ENCODE data around the gene RFXAP. TPM values are rescaled to one million over a fixed set of nuclear protein-coding genes. Genes with fewer than 3 reads are reported as not detected.

The RFXAP gene
- total and polyA plus RNA-seq, 2 of the 4 experiments (the other 2 are of a cell fraction), result 0.54 to 2.7 TPM

- peak overlapping the region; percentile 96 for H4K5ac ChIP-seq (ENCODE audit: low read depth, low read length)
- peak overlapping the region; percentile 39; the same call in 1 of the 2 replicates for H3K14ac ChIP-seq (replicated peaks; ENCODE audit: low read depth, low read length)
- dilution Hi-C loops (cut with HindIII; ENCODE audit: low sequenced_read_pairs, unreplicated experiment), result no loop called here
- H2AFZ ChIP-seq (replicated peaks; ENCODE audit: low read length, poor library complexity), result peak overlapping the region; percentile 94
- no peak for DNase-seq
- peak overlapping the region; percentile 76; the same call in 1 of the 2 replicates for H3K4ac ChIP-seq (ENCODE audit: low read depth, low read length)
- no TSS peak for BruUV-seq (replicated peaks)
- CTCF ChIA-PET, result interaction anchor here (0.6 to 0.7 kb wide), 2 partner anchors 289 to 814 kb away, joined by 3 to 4 read pairs; no protein-coding TSS in a partner anchor
- H2BK5ac ChIP-seq (ENCODE audit: low read depth, low read length, poor library complexity, severe bottlenecking), result no peak overlapping the region
- H3K4me3 ChIP-seq (ENCODE audit: insufficient read depth, low read depth, low read length), result peak overlapping the region; percentile 85
- no peaks in the 10 kb centered on the region; the same call in 1 of the 2 replicates for H4K20me1 ChIP-seq (ENCODE audit: insufficient read depth, low read length)
- H2BK15ac ChIP-seq (ENCODE audit: low read depth, low read length), result no peak overlapping the region
- H4K8ac ChIP-seq (ENCODE audit: low read depth in 2 of 2, low read length in 2 of 2), result peak overlapping the region; percentile 89 to 97
- WGBS, 2 experiments (ENCODE audit: extremely low coverage in 2 of 2, insufficient read length in 1 of 2), result no CpG with 5 or more reads among the region's 12 CpGs
- intact Hi-C loops (cut with micrococcal nuclease), result loop anchor here (10.0 kb wide), 1 partner anchor 473 kb away; the partner anchor contains the start of gene SPART
- H3K9me3 ChIP-seq (ENCODE audit: control insufficient read depth, insufficient read depth, low read length), result no peaks in the 10 kb centered on the region
- POLR2A ChIA-PET (ENCODE audit: unreplicated experiment), result no interaction called here
- H3K4me2 ChIP-seq (ENCODE audit: low read depth, low read length), result peak overlapping the region; percentile 97
- H3K36me3 ChIP-seq (ENCODE audit: control insufficient read depth, insufficient read depth, low read length), result no peaks in the 10 kb centered on the region
- H3K27me3 ChIP-seq (ENCODE audit: control insufficient read depth, insufficient read depth, low read length), result no peaks in the 10 kb centered on the region; the same call in 1 of the 2 replicates
- H2AK5ac ChIP-seq (ENCODE audit: low read depth, low read length), result no peak overlapping the region
- no peak overlapping the region for H2BK120ac ChIP-seq (ENCODE audit: low read depth, low read length)
- H3K18ac ChIP-seq (ENCODE audit: low read depth, low read length), result no peak overlapping the region
- no peak overlapping the region for H2AK9ac ChIP-seq (replicated peaks; ENCODE audit: low read depth, low read length, poor library complexity)
- no peak overlapping the region for H3K27ac ChIP-seq (ENCODE audit: insufficient read depth, low read length)
- peak overlapping the region; percentile 72; the same call in 1 of the 2 replicates for H4K91ac ChIP-seq (ENCODE audit: insufficient read depth, low read depth, low read length)
- no peak overlapping the region for H3K56ac ChIP-seq (ENCODE audit: extremely low read depth, insufficient read depth, low read length)
- H3K79me1 ChIP-seq (ENCODE audit: low read depth in 1 of 2, low read length in 2 of 2), result peaks cover 8 to 27% of the 10 kb centered on the region in 2 experiments
- no peak for ATAC-seq (ENCODE audit: low read depth)
- no peaks in the 10 kb centered on the region for H3K4me1 ChIP-seq (ENCODE audit: control insufficient read depth, insufficient read depth, low read length)
- H3K9me1 ChIP-seq (ENCODE audit: insufficient read depth, low read length), result no peaks in the 10 kb centered on the region
- in situ Hi-C loops (cut with MboI; ENCODE audit: low sequenced_read_pairs), result no loop called here
- H2BK20ac ChIP-seq (ENCODE audit: low read depth, low read length), result no peak overlapping the region
- no peak overlapping the region for H3K23ac ChIP-seq (ENCODE audit: low read depth, low read length)
- peak overlapping the region; percentile 63 for H3K9ac ChIP-seq (ENCODE audit: low read depth, low read length)
- no peak for TF ChIP-seq MAFK (IDR thresholded peaks at IDR 0.05; ENCODE audit: low read depth, low read length)
- no peak for TF ChIP-seq BHLHE40 (IDR thresholded peaks at IDR 0.05; ENCODE audit: low read depth, low read length)
- no peak for TF ChIP-seq CHD1 (IDR thresholded peaks at IDR 0.05; ENCODE audit: low read depth, low read length)
- TF ChIP-seq POLR2A (IDR thresholded peaks at IDR 0.05; ENCODE audit: low read depth, low read length), result no peak
- TF ChIP-seq ELK1 (IDR thresholded peaks at IDR 0.05; ENCODE audit: borderline replicate concordance, low read depth, low read length), result no peak
- TF ChIP-seq FOS (IDR thresholded peaks at IDR 0.05; ENCODE audit: low read depth, low read length), result no peak
- TF ChIP-seq CEBPB (IDR thresholded peaks at IDR 0.05; ENCODE audit: low read depth, low read length), result no peak
- no peak for TF ChIP-seq RCOR1 (IDR thresholded peaks at IDR 0.05; ENCODE audit: insufficient replicate concordance, low read length)
- TF ChIP-seq MXI1 (IDR thresholded peaks at IDR 0.05; ENCODE audit: borderline replicate concordance, low read depth, low read length), result no peak
- no peak for TF ChIP-seq RAD21 (IDR thresholded peaks at IDR 0.05; ENCODE audit: low read length)
- TF ChIP-seq SMC3 (IDR thresholded peaks at IDR 0.05; ENCODE audit: low read depth, low read length), result no peak
- TF ChIP-seq RFX5 (IDR thresholded peaks at IDR 0.05; ENCODE audit: low read depth, low read length), result no peak
- TF ChIP-seq CTCF (conservative IDR thresholded peaks at IDR 0.05; ENCODE audit: low read depth, low read length), result no peak
- TF ChIP-seq NFE2L2 (IDR thresholded peaks at IDR 0.05; ENCODE audit: low read depth, low read length), result no peak
- no peak for TF ChIP-seq MAZ (IDR thresholded peaks at IDR 0.05; ENCODE audit: borderline replicate concordance, low read depth, low read length)
Observed at GRCh38 chr13:36817996-36818803, 822 bp upstream of the RFXAP start.

Data from IMR-90 (cell line).